ENCODE results near the gene DNAJB6. TPM values are rescaled to one million over a fixed set of nuclear protein-coding genes. Genes with fewer than 3 reads are reported as not detected.

DNAJB6 gene
- total and polyA plus RNA-seq, 2 of the 4 experiments (the other 2 are of a cell fraction): 93.4 to 165 TPM

- intact Hi-C loops (cut with micrococcal nuclease): loop anchor here (1.0 to 2.0 kb wide), 2 partner anchors 41 to 1544 kb away; no protein-coding TSS in a partner anchor
Measured at GRCh38 chr7:157432957-157433576, 96.3 kb downstream of the DNAJB6 start.

More at GRCh38 chr7:157432957-157433576, 96.3 kb downstream of the DNAJB6 start:
- H3K23ac ChIP-seq (ENCODE audit: low read depth, low read length): no peak overlapping the region
- no peak overlapping the region for H2BK5ac ChIP-seq (ENCODE audit: low read depth, low read length, poor library complexity, severe bottlenecking)
- peak overlapping the region; percentile 90 for H2AFZ ChIP-seq (replicated peaks; ENCODE audit: low read length, poor library complexity)
- no peaks in the 10 kb centered on the region for H3K79me1 ChIP-seq (ENCODE audit: low read depth in 1 of 2, low read length in 2 of 2)
- WGBS, 2 experiments (ENCODE audit: extremely low coverage in 2 of 2, insufficient read length in 1 of 2): 26% methylated on average over 13 of the region's 18 CpGs; no CpG with 5 or more reads in 1 of the 2 experiments
- dilution Hi-C loops (cut with HindIII; ENCODE audit: low sequenced_read_pairs, unreplicated experiment): no loop called here
- H3K14ac ChIP-seq (replicated peaks; ENCODE audit: low read depth, low read length): no peak overlapping the region
- no peak overlapping the region for H3K4ac ChIP-seq (ENCODE audit: low read depth, low read length)
- H3K4me2 ChIP-seq (ENCODE audit: low read depth, low read length): peak overlapping the region; percentile 80
- no peak overlapping the region; the same call in 1 of the 2 replicates for H2BK120ac ChIP-seq (ENCODE audit: low read depth, low read length)
- ATAC-seq (ENCODE audit: low read depth): peak; percentile 73
- H3K27ac ChIP-seq (ENCODE audit: insufficient read depth, low read length): no peak overlapping the region
- CTCF ChIA-PET: interaction anchor here (1.2 kb wide), 1 partner anchor 41 kb away, joined by 4 read pairs; no protein-coding TSS in a partner anchor
- H3K27me3 ChIP-seq (ENCODE audit: control insufficient read depth, insufficient read depth, low read length): no peaks in the 10 kb centered on the region
- H4K91ac ChIP-seq (ENCODE audit: insufficient read depth, low read depth, low read length): no peak overlapping the region
- H3K9ac ChIP-seq (ENCODE audit: low read depth, low read length): no peak overlapping the region
- no peak overlapping the region for H3K56ac ChIP-seq (ENCODE audit: extremely low read depth, insufficient read depth, low read length)
- H3K18ac ChIP-seq (ENCODE audit: low read depth, low read length): no peak overlapping the region
- H3K4me1 ChIP-seq (ENCODE audit: control insufficient read depth, insufficient read depth, low read length): peaks cover 4% of the 10 kb centered on the region; the same call in 1 of the 2 replicates
- peak; percentile 17 for DNase-seq
- in situ Hi-C loops (cut with MboI; ENCODE audit: low sequenced_read_pairs): no loop called here
- H2BK20ac ChIP-seq (ENCODE audit: low read depth, low read length): no peak overlapping the region
- H4K20me1 ChIP-seq (ENCODE audit: insufficient read depth, low read length): no peaks in the 10 kb centered on the region
- no peak overlapping the region for H4K5ac ChIP-seq (ENCODE audit: low read depth, low read length)
- peak overlapping the region; percentile 9; the same call in 1 of the 2 replicates for H3K4me3 ChIP-seq (ENCODE audit: insufficient read depth, low read depth, low read length)
- peaks cover 7% of the 10 kb centered on the region; the same call in 1 of the 2 replicates for H3K9me1 ChIP-seq (ENCODE audit: insufficient read depth, low read length)
- POLR2A ChIA-PET (ENCODE audit: unreplicated experiment): no interaction called here
- no peaks in the 10 kb centered on the region for H3K9me3 ChIP-seq (ENCODE audit: control insufficient read depth, insufficient read depth, low read length)
- no peak for TF ChIP-seq NFE2L2 (IDR thresholded peaks at IDR 0.05; ENCODE audit: low read depth, low read length)
- TF ChIP-seq MXI1 (IDR thresholded peaks at IDR 0.05; ENCODE audit: borderline replicate concordance, low read depth, low read length): no peak
- no peak for TF ChIP-seq RCOR1 (IDR thresholded peaks at IDR 0.05; ENCODE audit: insufficient replicate concordance, low read length)
- peak; percentile 22; the same call in 1 of the 2 replicates for TF ChIP-seq SMC3 (IDR thresholded peaks at IDR 0.05; ENCODE audit: low read depth, low read length)
- no peak for TF ChIP-seq POLR2A (IDR thresholded peaks at IDR 0.05; ENCODE audit: low read depth, low read length)
- TF ChIP-seq BHLHE40 (IDR thresholded peaks at IDR 0.05; ENCODE audit: low read depth, low read length): peak; percentile 75; the same call in 1 of the 2 replicates
- peak; percentile 55 for TF ChIP-seq RAD21 (IDR thresholded peaks at IDR 0.05; ENCODE audit: low read length)
- TF ChIP-seq MAFK (IDR thresholded peaks at IDR 0.05; ENCODE audit: low read depth, low read length): no peak
- TF ChIP-seq CTCF (conservative IDR thresholded peaks at IDR 0.05; ENCODE audit: low read depth, low read length): peak; percentile 63
- no peak for TF ChIP-seq MAZ (IDR thresholded peaks at IDR 0.05; ENCODE audit: borderline replicate concordance, low read depth, low read length)
- H4K8ac ChIP-seq (ENCODE audit: low read depth in 2 of 2, low read length in 2 of 2): peak overlapping the region in 1 of 2 experiments; percentile 47; a peak in 1 of 4 replicates
- peak overlapping the region; percentile 33 for H2AK9ac ChIP-seq (replicated peaks; ENCODE audit: low read depth, low read length, poor library complexity)
- H3K36me3 ChIP-seq (ENCODE audit: control insufficient read depth, insufficient read depth, low read length): no peaks in the 10 kb centered on the region
- no peak overlapping the region for H2AK5ac ChIP-seq (ENCODE audit: low read depth, low read length)
- no peak overlapping the region for H2BK15ac ChIP-seq (ENCODE audit: low read depth, low read length)
- BruUV-seq (replicated peaks): no TSS peak

Data from IMR-90 (cell line).